Nephron (organoid): ENCODE measurements around the gene URB2.
A peak's percentile ranks its signal among the peaks of the same experiment; 100 is the strongest.

Experiments
- H3K27ac Mint-ChIP-seq, 3 experiments: 2 replicates each; pipeline ENCODE4 v1.8.0; 2020; ENCODE audit warnings: mixed read lengths in 3 of 3, mild to moderate bottlenecking in 2 of 3, moderate library complexity in 1 of 3
- H3K27me3 Mint-ChIP-seq: 2 replicates; pipeline ENCODE4 v1.8.0; 2021; ENCODE audit warnings: low read depth, mild to moderate bottlenecking, moderate library complexity, mixed read lengths
- H3K36me3 Mint-ChIP-seq: 2 replicates; pipeline ENCODE4 v1.8.0; 2020; ENCODE audit warnings: low read depth, mixed read lengths
- H3K4me1 Mint-ChIP-seq: 2 replicates; pipeline ENCODE4 v1.8.0; 2020; ENCODE audit warnings: mixed read lengths
- H3K4me3 Mint-ChIP-seq, 3 experiments: 2 replicates each; pipeline ENCODE4 v1.8.0; 2020; ENCODE audit warnings: mild to moderate bottlenecking in 3 of 3, mixed read lengths in 3 of 3, moderate library complexity in 2 of 3
- H3K9me3 Mint-ChIP-seq: 2 replicates; pipeline ENCODE4 v1.8.0; 2020; ENCODE audit warnings: mixed read lengths
- CTCF ChIP-seq, 3 experiments: fragments of 200-600 bp; sonication (generic); IDR thresholded peaks; one replicate each; pipeline ENCODE4 v1.5.0; 2021; ENCODE audit warnings: antibody characterized with exemption in 3 of 3; ENCODE audit not compliant: unreplicated experiment in 3 of 3

The URB2 gene

DNA sequence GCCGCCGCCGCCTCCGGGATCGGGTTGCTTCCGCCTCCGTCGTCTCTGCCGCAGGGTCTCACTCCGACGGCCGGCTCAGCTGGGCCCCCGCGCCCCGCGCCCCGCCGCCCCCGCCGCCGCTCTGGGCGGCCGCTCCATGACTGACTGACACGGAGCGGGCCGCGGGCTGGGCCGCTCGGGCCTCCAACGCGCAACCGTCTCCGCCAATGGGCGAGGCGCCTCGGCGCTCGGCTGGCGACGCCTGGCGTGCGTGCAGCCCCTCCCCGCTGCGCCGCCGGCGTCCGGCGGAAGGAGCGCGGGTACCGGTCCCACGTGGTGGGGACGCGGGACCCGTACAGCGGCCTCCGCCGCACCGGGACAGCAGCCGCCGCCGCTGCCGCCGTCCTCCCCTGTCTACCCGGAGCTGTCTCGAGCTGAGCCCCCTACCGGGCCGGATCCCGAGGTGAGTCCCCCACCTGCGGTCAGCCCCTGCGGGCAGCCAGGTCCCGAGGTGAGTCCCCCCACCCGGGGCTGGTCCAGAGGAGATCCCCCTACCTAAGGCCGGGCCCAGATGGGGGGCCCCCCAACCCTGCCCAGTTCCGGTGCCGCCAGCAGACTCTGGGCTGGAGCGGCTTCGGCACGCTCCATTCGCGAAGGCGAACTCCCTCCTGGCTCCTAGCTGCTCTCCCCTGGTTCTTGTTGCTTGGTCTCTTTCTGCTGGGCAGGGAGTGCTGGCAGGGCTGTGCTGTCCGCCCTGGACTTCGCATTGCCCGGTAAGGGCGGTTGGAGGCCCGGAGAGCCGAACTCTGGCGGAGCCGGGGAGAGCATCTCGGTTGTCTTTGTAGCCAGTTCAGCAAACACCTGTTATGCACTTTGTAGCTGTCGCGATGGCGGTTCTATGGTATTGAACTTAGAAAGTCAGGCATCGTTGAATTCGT, at the start of gene URB2, which contains the start of gene TAF5L:
Gene URB2 (plus strand): TSS at position 333 of the 917 bp plus-strand sequence. CDS start 1,387 bp downstream, outside the sequence.
Gene TAF5L (minus strand): TSS at position 208 of the 917 bp plus-strand sequence. CDS start 11,640 bp downstream, outside the sequence.
- TF ChIP-seq CTCF (IDR thresholded peaks at IDR 0.05; ENCODE audit: unreplicated experiment in 3 of 3), result no peak
- no peaks in the 10 kb centered on the region for H3K9me3 Mint-ChIP-seq
- peak within 1 kb of the TSS; percentile 70 to 91 (median 91) for H3K27ac Mint-ChIP-seq
- peaks cover 7% of the 10 kb centered on the region for H3K36me3 Mint-ChIP-seq
- H3K4me3 Mint-ChIP-seq, result peak within 1 kb of the TSS; percentile 98 to 99 (median 99)
- peaks cover 30% of the 10 kb centered on the region for H3K4me1 Mint-ChIP-seq
- H3K27me3 Mint-ChIP-seq, result no peaks in the 10 kb centered on the region

DNA sequence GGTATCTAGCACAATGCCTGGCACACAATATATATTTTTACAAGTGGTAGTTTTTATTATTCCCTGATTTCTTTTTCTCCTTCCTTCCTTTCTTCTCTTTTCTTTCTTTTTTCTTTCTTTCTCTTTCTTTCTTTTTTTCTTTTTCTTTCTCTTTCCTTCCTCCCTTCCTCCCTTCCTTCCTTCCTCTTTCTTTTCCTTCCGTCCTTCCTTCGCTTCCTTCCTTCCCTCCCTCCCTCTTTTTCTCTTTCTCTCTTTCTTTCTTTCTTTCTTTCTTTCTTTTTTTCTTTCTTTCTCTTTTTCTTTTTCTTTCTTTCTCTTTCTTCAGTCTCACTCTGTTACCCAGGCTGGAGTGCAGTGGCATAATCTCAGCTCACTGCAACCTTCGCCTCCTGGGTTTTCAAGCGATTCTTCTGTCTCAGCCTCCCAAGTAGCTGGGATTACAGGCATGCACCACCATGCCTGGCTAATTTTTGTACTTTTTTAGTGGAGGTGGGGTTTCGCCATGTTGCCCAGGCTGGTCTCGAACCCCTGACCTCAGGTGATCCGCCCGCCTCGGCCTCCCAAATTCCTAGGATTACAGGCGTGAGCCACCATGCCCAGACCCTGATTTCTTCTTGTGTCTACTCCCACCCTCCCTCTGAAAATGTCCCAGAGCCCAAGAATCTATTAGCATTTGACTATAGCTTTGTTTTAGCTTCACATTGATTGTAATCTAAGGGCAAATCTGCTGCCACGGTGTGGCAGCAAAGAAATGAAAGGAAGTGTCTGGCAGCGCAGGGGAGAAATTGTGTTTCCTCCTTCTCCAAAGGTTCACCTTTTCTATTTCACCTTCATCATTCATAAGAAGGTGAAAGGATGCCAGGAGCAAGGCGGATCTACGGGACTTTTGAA, 47.6 kb upstream of the URB2 start:
- peak overlapping the region; percentile 72 to 90 (median 84) for H3K27ac Mint-ChIP-seq
- TF ChIP-seq CTCF (IDR thresholded peaks at IDR 0.05; ENCODE audit: unreplicated experiment in 3 of 3), result no peak
- peaks cover 33% of the 10 kb centered on the region for H3K4me1 Mint-ChIP-seq
- no peaks in the 10 kb centered on the region for H3K9me3 Mint-ChIP-seq
- no peaks in the 10 kb centered on the region for H3K36me3 Mint-ChIP-seq
- peaks cover 9% of the 10 kb centered on the region for H3K27me3 Mint-ChIP-seq
- peak overlapping the region in 1 of 3 experiments; percentile 58 for H3K4me3 Mint-ChIP-seq

GRCh38 chr1:229579059-229579673, 46.9 kb upstream of the URB2 start:
- Mint-ChIP-seq H3K36me3 (no peaks in the 10 kb centered on the region), H3K4me1 (peaks cover 33% of the 10 kb centered on the region), H3K27ac (peak overlapping the region; percentile 72 to 90 (median 84)), H3K9me3 (no peaks in the 10 kb centered on the region), H3K27me3 (peaks cover 4% of the 10 kb centered on the region), H3K4me3 (peak overlapping the region; percentile 10 to 58 (median 19))
- TF ChIP-seq CTCF (IDR thresholded peaks at IDR 0.05; ENCODE audit: unreplicated experiment in 3 of 3), result no peak

DNA sequence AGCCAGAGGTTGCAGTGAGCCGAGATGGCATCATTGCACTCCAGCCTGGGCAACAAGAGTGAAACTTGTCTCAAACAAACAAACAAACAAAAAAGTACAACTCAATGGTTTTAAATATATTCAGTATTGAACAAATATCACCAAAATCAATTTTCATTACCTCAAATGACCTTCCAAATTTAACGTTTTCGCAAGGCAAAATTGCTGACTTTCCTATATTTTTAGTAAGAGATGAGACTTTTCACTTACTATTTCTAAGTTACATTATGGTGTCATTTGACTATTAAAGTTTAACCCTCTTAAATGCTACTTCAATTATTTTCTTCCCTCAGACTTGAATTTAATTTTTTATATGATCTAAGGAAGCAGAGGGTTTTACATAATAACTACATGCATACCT, 44.6 kb upstream of the URB2 start:
- no peak overlapping the region for H3K4me3 Mint-ChIP-seq
- peak overlapping the region in 1 of 3 experiments; percentile 72 for H3K27ac Mint-ChIP-seq
- H3K9me3 Mint-ChIP-seq, result no peaks in the 10 kb centered on the region
- peaks cover 33% of the 10 kb centered on the region for H3K4me1 Mint-ChIP-seq
- no peak for TF ChIP-seq CTCF (IDR thresholded peaks at IDR 0.05; ENCODE audit: unreplicated experiment in 3 of 3)
- no peaks in the 10 kb centered on the region for H3K27me3 Mint-ChIP-seq
- H3K36me3 Mint-ChIP-seq, result no peaks in the 10 kb centered on the region

GRCh38 chr1:229582011-229582694, 43.9 kb upstream of the URB2 start:
- Mint-ChIP-seq H3K4me1 (peaks cover 33% of the 10 kb centered on the region), H3K27me3 (no peaks in the 10 kb centered on the region), H3K27ac (peak overlapping the region; percentile 68 to 85 (median 72)), H3K36me3 (no peaks in the 10 kb centered on the region), H3K9me3 (no peaks in the 10 kb centered on the region), H3K4me3 (peak overlapping the region in 2 of 3 experiments; percentile 34 to 46)
- no peak for TF ChIP-seq CTCF (IDR thresholded peaks at IDR 0.05; ENCODE audit: unreplicated experiment in 3 of 3)
